CD4-positive, alpha-beta T cell treated with Interleukin-17A for 1 hour (primary cell): ENCODE measurements around the gene ALCAM.
"Not testable (repeated sequence)": the region's sequence is repeated elsewhere in the genome, so short reads cannot be mapped to it uniquely, and the experiment has no call there.

Experiments
- DNase-seq: peaks from one replicate; pipeline ENCODE4 v3.0.0-alpha.2; 2020

ALCAM gene

DNA sequence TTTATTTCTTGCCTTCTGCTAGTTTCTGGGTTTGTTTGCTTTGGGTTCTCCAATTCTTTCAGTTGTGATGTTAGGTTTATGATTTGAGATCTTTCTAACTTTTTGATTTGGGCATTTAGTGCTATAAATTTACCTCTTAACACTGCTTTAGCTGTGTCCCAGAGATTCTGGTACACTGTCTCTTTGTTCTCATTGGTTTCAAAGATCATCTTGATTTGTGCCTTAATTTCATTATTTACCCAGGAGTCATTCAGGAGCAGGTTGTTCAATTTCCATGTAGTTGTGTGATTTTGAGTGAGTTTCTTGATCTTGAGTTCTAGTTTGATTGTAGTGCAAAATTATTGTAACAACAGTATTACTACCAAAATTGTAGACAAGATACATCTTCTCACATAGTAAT lies 25.9 kb downstream of the ALCAM start:
- not testable (repeated sequence) for DNase-seq

DNA sequence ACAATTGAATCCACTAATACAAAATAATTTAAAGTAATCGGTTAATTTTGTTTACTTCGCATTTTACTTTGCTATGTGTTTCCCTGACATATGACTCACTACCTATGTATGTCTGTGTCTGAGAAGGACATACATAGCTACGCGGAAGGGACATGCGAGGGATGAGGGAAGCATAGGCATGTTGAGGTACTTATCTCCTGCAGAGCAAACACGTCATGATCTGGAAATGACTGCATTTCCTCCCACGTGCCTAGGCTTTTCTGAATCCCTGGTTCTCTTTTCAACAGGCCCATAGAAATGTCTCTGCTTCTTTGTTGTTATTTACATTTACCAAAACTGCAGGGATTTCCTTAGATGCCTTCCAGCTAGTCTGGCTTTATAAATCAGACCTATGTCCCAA lies 27.5 kb downstream of the ALCAM start:
- DNase-seq: no peak

DNA sequence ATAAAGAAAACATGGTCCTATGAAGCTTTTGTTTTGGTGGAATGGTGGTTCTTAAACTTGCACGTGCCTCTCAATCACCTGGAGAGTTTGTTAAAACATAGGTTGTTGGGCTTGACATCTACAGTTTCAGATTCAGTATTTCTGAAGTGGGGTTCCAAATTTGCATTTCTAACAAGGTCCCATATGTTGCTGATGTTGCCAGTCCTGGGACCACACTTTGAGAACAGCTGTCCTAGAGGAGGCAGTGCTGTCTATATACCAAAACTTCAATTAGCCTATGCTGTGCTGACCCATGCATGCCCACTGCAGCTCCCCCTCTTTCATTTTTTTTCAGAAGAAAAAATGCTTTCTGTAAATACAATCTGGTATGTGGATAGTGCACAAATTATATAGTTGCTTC lies 31.3 kb downstream of the ALCAM start:
- DNase-seq: no peak

DNA sequence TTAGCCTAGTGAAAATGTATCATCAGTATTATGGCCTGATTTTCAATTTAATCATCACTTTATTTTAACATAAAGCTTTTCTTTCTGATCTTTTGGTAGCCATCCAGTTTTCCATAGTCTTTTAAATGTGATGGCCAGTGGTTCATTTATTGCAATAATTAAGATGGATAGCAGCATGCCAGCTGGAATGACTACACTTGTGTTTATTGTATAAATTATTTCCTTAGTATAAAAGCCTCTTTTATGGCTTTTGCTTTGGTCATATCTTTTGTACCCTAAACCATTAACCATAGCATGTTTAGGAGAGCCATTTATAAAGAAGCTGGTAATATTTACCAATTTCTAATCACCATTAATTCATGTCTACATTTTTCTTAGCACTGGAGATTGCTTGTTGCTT lies 31.7 kb downstream of the ALCAM start:
- no peak for DNase-seq

DNA sequence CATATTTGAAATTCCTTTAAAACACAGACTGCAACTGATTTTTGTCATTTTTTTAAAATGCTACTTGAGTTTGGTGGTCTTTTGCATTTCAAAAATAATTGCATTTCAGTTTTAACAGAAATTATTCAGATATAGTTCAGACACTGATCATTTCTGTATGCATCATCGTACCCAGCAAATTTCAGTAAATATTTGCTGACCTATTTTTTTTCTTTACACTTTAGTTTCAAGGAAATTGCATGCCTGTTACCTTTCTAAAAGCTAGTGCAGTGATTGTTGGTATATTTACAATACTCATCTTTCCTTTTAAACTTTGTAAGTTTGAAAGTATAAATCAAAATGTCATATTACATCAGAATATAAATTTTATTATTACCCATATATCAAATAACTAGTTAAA lies 32.4 kb downstream of the ALCAM start:
- DNase-seq: no peak

DNA sequence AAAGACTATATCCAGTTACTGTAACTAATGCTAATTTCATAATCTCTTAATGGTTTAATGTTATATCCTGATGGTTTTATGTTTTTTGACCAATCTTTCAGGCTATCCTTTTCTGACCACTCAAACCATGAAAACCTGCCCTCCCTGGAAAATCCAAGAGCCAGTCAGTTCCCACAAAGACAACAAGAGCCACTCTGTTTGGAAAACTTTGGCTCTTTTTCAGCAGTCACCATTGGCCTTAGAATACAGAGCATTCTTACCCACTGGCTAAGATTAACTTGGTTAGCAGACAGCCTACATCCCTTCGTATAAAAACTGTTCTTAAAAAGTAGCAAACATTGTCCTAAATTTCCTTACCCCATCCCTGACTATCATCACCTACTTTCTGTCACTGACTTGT lies 32.9 kb downstream of the ALCAM start:
- no peak for DNase-seq

DNA sequence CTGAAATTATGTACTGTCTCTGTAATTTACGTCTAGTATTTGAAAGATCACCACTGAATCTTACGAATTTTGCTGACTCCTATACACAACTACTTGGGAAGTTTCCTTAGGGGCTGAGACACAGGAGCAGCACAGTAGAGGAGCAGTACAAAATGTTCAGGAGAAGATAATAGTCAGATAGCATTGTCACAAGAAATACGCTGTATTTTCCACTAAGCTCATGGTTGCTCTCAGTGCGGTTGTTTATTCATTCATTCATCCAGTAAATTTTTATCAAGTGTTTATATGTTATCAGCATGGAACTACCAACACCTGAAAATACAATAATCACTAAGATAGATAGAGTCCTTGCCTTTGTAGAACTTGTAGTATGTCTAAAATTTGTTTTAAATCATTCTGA lies 34.5 kb downstream of the ALCAM start:
- no peak for DNase-seq

DNA sequence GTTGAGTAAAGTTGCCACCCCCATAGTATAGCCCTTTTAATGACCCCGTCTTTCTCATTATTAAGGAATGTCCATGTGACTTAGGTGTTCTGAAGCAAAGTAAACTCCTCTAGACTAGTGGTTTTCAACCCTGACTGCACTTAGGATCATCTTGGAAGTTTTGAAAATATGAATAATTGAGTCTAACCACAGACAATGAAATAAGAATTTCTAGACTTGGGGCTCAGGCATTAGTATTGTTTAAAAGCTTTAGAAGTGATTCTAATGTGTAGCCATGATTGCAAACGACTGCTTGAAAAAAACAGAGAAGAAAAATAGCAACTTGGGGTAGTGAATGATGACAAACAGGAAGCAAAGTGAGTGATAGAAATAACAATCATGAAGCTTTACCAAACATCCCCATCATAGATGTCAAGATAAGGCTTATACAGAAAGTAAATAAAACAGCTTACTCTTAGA lies 35.0 kb downstream of the ALCAM start:
- no peak for DNase-seq

DNA sequence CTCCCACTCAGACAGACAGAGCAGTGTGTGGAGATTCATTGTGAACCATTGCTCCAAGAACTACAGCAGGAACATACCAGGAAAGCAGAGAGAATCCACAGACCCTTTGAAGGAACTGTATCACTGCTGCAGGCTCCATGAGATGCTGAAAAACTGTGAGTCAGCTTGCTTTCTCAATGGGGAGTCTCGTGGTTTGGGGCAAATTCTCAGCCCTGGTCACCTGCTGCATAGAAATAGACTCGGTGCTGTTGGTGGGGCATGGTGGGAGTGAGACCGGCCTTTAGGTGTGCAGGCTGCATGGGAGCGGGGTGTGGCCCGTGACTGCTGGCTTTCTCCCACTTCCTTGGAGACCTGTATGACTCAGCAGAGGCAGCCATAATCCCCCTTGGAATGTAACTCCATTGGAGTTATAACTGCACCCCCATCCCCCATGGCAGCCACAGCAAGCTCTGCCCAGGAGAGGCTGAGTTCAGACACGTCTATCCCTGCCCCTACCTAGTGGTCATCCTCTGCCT lies 35.6 kb downstream of the ALCAM start:
- no peak for DNase-seq

DNA sequence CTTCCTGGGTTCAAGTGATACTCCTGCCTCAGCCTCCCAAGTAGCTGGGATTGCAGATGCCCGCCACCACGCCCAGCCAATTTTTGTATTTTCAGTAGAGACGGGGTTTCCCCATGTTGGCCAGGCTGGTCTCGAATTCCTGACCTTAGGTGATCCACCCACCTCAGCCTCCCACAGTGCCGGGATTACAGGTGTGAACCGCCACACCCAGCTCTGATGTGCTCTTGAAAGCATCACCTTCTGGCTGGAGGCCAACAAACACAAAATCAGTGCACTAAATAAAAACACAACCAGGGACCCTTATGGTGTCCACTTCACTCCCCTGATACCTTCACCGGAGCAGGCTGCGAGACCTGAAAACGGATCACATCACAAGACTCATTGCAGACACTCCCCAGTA lies 36.3 kb downstream of the ALCAM start:
- DNase-seq: not testable (repeated sequence)

DNA sequence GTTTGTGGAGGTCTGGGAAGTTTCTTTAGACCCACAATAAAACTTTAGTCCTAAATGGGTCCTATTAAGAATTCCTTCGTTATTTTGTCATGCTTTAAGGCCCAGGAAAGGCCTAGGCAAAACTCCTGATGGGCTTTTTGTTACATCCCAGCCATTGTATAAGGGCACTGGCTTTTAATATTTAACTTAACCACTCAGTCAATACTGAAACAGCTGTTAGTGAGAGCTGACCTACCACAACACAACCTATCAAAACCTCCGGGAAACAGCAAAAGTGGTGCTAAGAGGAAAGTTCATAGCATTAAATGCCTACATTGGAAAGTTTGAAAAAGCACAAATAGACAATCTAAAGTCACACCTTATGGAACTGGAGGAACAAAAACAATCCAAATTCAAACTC lies 39.6 kb downstream of the ALCAM start:
- DNase-seq: no peak

DNA sequence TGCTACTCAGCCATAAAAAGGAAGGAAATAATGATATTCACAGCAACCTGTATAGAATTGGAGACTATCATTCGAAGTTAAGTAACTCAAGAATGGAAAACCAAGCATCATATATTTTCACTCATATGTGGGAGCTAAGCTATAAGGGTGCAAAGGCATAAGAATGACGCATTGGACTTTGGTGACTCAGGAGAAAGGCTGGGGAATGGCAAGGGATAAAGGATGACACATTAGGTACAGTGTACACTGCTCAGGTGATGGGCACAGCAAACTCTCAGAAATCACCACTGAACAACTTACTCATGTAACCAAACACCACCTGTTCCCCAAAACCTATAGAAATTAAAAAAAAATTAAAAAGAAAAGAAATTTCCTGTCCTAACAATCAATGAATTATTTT lies 42.7 kb downstream of the ALCAM start:
- DNase-seq: no peak

DNA sequence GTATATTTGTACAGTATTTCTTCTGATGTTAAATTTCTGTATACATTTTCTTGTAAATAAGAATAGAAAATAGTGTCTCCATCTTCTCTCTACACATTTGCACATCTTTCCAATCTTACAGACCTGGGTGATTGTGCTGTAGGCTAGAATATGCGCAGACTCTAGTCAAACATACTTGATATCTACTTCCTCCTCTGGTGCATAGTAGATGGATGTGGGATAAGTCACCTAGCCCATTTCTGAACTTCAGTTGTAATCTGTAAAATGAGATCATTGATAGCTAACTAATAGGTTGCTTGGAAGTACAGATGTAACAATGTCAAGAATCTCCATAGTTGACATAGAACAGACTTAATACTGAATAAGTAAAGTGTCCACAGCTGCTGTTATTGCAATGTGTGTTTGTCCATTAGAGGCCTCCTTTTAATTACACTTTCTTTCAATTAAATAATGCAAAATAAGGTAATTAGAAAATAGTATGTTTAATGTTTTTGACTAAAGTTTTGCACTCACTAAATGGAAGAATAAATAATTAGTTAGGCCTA lies 46.7 kb downstream of the ALCAM start:
- DNase-seq: no peak

DNA sequence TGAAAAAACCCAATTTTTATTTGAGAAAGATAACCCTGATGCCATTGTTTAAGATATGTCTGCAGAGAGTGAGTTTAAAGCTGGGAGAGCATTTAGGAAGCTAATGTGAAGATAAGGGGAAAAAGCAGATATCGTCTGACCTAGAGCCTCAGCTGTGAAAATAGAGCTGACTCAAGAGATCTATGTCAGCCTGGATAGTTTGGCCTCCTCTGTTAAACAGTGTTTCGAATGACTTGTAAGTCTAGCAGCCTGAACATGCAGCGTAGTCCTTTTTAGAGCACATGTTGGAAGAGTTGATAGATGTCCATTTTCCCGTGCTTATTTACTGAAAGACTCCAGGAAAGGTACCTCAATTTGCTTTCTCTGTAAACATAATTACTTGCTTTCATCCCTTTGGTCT lies 48.1 kb downstream of the ALCAM start:
- no peak for DNase-seq

DNA sequence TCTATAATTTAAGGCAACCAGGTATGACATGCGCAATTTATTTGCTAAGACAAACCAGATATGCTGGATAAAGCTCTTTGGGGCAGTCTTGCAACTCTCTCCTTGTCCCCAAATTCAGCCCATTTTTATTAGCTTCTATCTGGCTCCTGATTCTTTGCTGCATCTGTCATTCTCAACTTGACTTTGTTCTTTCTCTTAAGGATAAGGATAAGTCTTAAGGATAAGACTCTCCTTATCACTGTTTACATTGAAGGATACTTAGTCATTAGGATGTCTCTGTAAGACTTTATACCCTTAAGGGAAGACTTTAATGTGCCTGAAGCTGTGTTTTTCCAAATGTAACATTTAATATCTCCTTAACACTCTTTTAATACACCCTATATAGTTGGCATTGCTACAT lies 49.2 kb downstream of the ALCAM start:
- no peak for DNase-seq

DNA sequence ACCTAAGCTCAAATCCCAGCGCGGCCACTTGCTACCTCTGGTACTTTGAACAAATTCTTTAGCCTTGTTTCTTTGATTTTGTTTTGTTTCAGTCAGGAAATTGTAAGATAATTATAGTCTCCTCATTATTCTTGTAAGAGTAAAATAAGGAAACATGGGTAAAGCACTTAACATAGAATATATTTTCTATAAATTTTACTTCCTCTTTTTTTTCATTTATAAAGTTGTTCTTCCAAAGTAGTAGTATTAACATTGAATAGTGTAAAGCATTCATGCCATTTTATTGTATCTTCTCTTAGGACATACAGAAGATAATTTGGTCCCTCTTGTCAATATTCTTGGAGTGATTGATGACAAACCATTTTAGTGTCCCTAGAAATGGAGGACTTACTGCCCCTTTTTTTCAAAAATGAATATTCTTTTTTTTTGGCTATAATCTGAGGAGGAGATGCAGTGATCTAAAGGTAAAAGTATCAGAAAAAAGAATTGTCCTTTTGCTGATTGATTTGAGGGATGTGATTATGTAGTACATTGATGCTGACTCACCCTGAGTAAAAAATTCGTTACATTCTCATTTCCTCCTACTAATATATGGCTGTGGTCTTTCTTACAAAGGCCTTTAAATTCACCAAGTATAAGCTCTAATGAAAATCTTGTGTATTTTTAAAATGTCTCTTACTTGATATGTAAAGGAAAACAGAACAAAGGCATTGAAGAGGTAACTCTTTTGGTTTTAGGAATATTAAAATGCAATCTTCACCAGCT lies 51.0 kb downstream of the ALCAM start:
- no peak for DNase-seq

DNA sequence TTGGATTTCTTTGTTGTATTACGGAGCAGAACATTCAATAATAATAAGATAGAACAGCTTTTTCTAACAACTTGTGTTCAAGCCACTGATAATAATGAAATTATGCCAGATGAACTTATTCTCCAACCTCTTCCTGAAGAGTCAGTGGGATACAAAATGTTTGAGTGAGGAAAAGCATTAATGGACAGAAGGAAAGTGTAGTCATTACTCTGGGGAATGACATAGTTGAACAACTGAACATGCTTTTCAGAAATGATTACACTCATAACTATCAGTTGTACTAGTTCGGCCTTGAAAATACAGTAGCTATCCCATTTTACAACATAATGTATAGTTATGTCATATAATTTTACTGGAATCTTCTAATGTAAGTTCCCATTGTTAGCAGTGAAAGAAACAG lies 55.9 kb downstream of the ALCAM start:
- no peak for DNase-seq

DNA sequence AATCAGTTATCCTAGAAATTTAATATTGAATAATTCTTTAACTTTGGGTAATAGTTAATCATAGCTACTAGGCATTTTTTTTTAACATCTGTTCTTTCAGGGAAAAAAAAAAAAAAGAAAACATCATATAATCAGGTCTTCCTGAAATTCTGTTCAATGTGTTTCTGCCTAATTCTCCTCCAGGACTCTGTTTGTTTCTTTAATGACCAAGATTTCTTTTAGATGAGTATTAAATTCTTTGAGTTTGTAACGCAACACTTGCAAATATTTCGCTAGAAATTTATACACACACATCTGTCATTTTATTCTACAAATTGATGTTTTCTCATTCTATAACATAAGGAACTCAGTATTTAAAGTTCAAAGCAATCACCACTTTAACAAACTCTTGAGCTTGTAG lies 56.7 kb downstream of the ALCAM start:
- DNase-seq: no peak

DNA sequence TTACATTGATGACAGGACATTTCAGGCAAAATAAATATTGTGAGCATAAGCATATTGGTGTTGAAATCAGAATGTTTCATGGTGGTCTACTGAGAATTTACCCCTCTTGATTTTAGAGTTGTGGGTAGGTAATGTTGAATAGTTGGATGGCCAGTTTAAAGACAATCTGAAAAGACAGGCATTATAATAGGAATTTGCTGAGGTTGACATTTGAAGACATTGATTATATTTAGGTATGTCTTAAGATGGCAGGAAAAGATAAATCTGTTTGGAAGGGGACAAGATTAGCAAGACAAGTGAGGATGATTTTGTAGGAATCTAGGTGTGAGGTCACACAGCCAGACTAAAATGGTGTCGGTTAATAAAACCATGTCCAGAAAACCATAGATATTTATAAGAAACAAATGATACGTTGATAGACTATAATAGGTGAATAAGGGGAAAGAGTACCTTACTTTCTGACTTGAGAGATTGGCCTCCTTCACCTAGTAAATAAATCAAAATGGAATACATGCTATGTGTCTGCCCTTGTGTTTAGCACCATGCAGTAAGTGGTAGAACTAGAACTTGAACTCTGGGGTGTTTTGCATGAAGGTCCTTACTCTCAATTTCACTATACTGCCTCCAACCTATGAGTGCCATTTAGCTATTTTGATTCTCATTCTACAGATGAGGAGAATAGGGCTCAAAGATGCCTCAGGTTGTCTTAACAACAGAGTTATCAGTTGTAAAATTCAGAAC lies 57.9 kb downstream of the ALCAM start:
- DNase-seq: no peak

DNA sequence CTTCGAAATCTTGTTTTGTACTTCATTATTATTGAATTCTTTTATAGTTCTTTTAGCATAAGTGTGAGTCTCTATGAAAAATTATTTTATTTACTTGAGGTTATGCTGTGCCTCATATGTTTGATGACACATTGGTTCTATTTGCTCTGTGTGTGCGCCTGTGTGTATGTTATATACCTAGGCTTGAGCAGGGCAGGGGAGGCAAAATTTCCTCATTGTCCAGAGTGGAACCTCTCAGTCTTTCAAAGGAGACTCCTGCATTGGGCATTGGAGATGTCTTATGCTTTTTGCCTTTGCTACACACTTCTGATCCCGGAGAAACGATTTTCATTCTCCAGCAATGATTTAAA lies 58.4 kb downstream of the ALCAM start:
- DNase-seq: no peak

DNA sequence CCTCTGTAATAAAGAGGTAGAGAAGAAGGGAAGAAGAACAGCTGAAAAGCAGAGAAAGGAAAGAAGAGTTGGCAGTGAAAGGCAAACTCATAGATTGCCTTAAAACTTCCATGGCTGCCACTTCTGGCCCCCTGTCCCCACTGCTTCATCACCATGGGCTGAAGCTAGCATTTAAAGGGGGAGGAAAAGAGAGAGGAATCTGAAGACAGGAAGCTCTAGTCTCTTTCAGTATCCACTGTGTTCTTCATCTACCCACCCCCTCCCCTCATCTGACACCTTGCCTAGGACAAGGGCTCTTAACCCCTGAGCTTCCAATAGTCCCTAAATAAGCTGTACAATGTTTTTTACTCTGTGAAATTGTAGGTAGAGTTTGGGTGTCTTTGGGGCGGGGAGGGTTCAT lies 60.6 kb downstream of the ALCAM start:
- DNase-seq: no peak

DNA sequence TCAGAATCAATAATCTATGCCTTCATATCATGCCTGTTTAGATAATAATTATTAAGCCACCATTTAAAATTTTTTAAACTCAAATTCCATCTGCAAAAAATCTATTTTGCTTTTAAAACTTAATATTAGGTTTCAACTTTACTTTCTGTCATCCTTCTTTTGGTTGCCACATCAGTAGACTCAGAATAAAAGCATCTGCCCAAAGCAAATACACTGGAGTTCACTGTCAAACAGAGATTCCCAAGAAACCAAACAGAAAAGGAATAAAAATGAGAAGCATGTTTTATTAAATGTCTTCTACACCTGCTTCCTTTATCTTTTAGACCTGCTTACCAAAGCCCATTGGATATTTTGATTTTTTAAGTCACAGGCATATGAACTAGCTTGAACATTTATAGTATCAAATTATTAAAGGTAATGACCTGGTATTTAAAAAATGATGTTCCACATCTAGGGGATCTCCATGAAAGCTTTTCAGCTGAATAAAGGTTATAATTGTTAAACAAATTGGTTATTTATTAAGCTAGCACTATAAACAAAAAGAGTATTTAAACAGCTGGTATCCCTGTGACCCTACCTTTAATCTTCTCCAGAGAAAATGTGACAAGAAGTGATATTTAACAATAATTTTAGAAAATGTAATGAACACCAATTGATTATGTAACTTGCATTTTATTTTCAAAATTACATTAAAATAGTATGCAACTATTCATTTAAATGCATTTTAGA lies 62.5 kb downstream of the ALCAM start:
- DNase-seq: no peak

DNA sequence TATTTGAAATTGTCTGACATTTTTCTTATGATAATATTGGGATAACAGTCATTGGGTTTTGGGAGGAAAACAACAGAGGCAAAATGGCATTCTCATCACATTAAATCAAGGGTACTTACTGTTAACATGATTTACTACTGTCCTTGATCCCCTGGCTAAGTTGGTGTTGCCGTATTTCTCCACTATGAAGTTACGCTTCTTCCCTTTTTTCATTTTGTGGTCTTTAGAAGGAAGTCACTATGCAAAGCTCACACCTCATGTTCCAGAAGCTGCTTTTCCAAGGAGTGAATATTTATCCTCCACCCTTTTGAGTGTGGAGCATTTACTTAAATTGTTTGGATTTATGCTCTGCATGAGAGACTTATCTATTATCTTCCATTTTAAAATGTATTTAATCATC lies 63.7 kb downstream of the ALCAM start:
- DNase-seq: no peak

DNA sequence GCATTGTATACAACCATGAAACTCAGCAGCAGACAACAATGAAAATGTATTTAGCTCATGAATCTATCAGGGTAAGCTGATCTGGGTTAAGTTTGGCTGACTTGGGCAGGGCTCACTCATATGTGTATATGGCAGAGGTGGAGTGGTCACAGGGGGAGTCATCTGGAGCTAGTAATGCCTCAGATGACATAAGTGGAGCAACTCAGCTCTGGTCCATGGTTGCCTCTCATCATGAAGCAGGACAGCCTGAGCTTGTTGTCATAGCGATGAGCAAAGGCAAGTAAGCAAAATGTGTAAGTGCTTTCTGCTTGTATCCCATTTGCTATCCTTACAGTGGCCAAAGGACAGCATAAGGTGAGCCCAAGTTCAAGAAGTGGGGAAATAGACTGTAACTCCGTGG lies 64.5 kb downstream of the ALCAM start:
- no peak for DNase-seq
